ENCODE data around the gene NUSAP1.

- TF ChIP-seq EZH2 (IDR thresholded peaks at IDR 0.05; ENCODE audit: borderline replicate concordance, low read depth, low read length, severe bottlenecking): no peak
- TF ChIP-seq, protein P1, sequence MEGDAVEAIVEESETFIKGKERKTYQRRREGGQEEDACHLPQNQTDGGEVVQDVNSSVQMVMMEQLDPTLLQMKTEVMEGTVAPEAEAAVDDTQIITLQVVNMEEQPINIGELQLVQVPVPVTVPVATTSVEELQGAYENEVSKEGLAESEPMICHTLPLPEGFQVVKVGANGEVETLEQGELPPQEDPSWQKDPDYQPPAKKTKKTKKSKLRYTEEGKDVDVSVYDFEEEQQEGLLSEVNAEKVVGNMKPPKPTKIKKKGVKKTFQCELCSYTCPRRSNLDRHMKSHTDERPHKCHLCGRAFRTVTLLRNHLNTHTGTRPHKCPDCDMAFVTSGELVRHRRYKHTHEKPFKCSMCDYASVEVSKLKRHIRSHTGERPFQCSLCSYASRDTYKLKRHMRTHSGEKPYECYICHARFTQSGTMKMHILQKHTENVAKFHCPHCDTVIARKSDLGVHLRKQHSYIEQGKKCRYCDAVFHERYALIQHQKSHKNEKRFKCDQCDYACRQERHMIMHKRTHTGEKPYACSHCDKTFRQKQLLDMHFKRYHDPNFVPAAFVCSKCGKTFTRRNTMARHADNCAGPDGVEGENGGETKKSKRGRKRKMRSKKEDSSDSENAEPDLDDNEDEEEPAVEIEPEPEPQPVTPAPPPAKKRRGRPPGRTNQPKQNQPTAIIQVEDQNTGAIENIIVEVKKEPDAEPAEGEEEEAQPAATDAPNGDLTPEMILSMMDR (IDR thresholded peaks at IDR 0.05; ENCODE audit: borderline replicate concordance, extremely low read depth, low read length, poor library complexity, severe bottlenecking): no peak
Observed at GRCh38 chr15:41334293-41335120, 1.8 kb downstream of the NUSAP1 start.

Measured in DND-41 (cell line).